NCI-H748 (cell line): ENCODE data around the gene NEURL1B.

ENCODE experiments used
- DNase-seq: peaks from one replicate; lab custom pipeline; 2025; ENCODE audit not compliant: unreplicated experiment; lab: John Stamatoyannopoulos, UW

Gene NEURL1B

DNA sequence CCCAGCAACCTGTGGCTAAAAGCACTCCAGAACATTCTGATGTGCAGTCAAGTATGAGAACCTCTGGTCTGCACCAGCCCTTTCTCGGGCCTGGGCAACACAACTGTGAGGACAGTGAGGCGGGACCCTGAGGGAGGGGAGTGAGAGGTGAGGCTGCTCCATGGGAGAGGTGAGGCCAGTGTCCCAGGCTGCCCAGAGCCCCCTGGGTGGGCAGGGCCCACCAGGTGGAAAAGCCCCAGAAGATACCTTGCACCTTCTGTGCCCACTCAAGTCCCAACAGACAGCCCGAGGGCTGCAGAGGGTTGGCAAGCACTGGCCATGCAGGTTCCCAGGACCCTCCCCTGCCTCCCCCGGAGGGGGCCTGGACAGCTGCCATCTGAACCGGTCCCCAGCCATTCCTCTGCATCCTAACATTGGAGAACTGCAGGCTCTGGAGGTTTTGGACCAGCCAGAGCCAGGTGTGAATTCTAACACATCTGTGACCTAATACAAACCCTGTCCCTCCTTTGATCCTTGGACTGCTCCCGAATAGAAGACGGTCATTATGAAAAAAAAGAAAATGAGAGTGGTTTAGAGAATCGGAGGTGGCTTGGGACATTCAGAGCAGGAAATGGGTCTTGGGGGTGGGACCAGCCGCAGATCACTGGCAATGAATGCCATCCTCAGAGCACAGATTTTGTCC lies 72.9 kb downstream of the NEURL1B start:
- DNase-seq, result no peak

DNA sequence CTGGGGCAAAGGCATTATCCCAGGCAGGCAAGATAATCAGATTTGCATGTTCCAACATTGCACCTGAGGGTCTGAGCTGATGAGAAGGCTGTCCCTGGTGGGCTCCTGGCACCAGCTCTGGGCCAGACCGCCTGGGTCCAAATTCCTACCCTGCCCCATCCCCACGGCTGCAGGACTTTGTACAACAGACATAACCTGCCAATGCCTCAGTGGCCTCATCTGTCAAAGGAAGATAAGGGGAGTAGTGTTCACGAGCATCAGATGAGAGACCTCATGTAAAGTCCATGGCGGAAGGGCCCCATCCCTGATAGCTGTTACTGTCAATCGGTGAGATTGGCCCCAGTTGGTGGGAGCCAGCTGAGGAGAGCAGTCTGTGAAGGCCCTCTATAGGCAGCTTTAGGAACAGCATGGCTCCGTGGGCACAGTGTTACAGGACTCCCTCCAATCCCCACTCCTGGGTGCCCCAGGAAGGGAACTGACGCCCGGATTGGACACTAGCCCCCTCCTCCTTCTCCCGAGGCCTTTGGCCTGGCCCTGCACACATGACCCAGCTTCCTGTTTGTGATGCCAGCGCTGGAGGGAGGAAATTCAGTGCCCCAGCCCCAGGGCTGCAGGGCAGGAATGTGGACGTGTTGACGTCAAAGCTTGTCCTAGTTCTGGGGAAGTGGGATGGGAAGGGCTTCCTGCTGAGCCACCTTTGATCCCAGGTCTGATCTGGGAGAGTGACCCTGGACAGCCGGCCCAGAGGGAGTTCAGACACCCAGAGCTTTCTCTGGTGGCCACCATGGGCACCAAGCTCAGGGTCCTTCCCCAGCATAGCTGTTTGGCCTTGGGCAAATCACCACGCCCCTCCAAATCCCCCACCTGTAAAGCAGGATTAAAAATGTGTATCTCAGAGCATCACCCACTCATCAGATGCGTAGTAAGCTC lies 73.7 kb downstream of the NEURL1B start:
- peak; percentile 71 for DNase-seq

DNA sequence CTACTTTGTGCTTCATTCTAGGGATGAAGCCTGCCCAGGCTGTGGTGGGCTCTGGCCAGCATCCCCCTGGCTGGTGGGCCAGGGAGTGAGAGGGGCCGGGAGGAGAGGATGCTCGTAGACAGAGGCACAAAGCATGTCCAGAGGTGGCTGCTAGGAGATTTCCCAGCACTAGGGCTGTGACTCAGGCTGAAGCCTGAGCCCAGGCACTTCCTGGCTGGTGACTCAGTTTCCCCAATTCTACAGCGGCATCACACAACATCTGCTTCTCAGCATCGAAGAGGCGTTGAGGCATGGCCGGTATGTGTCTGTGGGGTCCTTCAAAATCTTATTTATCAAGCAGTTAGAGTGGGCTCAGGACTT lies 74.3 kb downstream of the NEURL1B start:
- DNase-seq, result no peak

DNA sequence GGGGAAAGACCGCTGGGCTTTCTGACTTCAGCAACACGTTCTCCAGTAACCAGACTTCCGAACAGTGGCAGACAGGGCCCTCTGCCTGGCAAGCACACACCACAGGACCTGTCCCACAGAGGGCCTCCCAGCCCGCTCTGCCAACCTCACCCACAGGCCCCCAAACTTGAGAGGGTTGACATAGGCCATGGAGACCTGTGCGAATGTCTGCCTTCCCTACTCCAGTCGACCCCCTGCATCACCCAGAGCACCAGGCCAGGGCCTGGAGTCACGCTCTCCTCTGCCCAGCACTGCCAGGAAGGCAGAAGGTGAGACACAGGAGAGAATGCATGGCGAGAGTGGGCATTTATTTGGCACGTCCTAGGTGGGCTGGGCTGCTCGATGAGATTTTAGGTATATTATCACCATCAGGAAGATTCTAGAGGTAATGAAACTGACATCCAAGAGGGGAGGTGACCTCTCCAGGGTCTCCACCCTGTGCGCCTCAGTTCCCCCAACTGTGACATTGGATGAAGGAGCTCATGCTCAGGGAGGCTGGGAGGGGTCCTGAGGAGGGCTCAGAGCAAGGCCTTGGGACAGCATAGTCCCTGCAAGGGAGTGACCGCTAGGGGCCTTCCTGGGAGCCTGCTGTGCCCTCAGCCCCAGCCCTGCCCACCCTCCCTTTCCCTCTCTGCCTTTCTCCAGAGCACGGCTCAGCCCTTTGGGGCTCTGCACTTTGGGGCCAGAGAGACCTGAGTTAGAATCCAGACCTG lies 75.0 kb downstream of the NEURL1B start:
- no peak for DNase-seq

DNA sequence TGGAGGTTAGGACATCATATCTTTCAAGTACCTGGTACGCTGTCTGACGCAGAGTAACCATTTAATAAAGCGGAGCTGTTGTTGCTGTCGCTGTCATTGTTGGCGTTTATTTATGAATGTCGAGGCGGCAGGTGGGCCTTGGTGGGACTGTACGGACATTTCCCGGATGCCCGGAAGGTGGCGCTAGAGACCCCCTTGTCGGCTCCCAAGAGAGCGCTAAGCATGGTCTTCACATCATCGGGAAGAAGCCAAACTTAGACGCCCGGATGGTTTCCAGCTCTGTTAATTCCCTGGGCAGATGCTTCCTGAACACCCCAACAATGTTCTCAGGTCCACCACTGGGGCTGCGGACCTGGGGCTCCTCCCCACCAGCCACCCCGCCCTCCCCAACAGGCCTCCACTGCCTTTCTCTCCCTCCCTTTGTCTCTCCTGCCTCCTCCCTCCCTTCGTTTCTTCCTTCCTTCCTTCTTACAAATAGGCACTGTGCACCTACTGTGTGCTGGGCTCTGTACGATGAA lies 75.8 kb downstream of the NEURL1B start:
- DNase-seq, result peak; percentile 81

DNA sequence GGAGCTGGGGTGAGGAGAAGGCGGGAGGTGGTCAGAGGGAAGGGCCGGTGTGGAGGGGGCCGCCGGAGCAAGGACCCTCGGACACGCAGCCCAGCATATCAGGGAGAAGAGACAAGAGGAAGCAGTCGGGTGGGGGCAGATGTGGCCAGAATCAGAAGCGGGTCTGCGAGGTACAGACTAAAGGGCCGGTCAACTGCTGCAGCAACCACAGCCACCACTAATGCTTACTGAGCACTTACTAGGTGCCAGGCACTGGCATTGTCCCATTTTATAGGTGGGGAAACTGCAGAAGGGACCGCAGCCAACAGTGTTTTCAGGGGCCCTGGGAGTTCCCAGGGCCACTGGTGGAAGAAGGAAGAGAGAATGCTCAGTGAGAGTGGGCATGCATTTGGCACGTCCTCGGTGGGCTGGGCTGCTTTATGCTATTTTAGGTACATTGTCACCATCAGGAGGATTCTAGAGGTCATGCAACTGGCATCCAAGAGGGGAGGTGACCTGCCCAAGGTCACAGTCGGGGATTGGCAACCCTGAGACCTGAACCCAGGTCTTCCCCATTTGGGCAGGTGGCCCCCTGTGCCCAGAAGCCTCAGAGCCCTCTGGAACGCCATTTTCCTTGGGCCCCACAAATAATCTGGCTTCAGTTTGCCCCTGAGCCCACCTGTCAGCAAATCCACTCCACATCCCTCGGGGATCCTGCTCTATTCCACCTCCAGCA lies 76.6 kb downstream of the NEURL1B start:
- no peak for DNase-seq

DNA sequence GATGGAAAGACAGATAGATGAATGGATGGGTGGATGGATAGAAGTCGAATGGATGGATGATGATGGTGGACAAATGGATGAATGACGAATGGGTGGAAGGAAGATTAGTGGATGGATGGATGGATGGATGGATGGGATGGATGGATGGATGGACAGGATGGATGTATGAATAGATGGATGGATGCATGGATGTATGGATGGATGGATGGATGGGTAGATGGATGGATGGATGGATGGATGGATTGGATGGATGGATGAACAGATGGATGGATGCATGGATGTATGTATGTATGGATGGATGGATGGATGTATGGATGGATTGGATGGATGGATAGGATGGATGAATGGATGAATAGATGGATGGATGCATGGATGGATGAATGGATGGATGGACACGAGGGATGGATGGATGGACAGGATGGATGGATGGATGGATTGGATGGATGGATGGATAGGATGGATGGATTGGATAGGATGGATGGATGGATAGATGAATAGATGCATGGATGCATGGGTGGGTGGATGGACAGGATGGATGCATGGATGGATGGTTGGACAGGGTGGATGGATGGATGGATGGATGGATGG lies 77.6 kb downstream of the NEURL1B start:
- DNase-seq, result no peak

DNA sequence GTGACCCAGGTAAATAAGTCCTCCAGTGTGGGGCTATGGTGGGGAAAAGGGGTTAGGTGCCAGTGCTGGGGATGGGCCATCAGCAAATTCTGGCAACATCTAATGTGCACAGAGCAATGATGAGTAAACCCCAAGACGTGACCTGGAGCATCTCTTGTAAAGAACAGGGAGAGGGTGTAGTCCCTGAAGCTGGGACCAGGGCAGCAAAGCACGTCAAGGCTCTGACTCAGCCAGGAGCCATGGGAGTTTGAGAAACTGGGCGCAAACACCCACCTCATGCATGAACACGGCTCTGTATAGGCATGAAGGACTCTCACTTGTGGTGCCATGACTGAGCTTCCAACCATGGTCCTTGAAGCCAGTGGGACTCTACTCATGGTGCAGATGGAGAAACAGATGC lies 78.1 kb downstream of the NEURL1B start:
- no peak for DNase-seq

DNA sequence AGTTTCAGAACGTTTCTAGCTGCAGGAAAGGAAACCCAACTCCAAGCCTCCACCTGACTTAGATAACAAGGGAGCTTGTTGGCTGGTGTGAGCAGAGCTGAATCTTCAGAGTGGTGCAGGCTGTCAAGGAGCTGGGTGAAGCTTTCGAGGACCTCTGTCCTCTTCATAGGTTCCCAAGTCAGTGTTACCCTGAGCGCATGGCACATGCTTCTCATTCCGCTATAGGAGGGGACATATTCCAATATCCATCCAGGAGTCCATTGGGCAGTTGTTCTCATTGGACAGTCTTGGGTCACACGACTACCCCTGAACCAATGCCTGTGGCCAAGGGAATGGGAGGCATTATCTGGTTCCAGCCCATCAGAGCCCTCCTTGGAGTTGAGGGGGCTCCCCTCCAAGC lies 79.6 kb downstream of the NEURL1B start:
- no peak for DNase-seq

DNA sequence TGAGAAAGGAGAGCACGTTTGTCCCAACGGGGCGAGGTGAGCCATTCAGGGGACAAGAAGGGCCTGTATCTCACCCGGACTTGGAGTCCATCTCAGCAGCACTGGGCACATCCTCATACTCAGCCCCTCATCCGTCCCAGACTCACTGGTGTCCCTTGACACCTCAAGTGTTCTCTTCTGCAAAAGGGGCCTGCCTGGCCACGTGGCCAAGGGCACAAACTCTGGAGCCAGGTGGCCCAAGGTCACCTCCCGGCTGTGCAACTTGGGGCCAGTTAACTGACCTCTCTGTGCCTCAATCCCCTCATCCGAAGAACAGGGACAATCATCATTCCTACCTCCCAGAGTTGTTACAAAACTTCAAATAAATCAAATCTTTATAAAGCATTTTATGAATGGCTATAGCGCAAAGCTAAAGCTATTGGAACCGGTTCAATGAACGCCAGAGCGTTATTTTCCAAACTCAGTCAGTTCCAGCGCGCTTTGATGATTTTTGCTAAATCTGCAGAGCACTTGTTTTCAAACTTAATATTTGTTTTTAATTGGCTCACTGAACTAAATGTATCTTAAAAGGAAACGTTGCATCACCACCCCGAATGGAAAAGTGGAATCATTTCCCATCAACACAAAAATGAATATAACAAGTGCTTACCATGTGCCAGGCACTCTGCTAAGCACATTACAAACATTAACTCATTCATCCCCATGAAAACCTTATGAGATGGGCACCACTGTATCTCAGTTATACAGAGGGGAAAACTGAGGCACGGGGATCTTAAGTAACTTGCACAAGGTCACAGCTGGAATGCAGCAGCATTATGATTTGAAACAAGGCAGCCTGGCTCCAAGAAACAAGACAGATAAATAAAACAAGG lies 80.6 kb downstream of the NEURL1B start:
- DNase-seq, result no peak

DNA sequence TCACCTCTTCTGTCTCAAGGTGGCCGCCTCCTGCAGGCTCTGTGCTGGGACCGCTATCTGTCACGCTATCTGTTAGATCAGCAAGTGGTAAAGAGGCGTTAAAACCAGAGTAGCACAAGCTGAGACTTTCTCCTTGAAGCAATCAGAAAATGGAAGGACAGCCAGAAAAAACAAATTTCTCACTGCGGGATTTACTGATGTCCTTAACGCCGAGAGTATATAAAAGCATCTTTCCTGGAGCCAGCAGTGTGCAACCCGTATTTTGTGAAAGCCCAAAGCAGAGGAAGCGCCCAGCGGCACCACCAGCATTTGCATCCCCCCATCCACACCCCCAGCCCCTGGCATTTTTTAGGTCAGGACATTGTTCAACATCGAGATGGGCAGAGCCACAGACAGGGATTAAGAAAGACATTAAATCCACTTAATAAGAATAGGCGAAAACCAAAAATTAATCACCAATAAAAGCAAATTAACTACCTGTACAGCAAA lies 81.3 kb downstream of the NEURL1B start:
- no peak for DNase-seq

DNA sequence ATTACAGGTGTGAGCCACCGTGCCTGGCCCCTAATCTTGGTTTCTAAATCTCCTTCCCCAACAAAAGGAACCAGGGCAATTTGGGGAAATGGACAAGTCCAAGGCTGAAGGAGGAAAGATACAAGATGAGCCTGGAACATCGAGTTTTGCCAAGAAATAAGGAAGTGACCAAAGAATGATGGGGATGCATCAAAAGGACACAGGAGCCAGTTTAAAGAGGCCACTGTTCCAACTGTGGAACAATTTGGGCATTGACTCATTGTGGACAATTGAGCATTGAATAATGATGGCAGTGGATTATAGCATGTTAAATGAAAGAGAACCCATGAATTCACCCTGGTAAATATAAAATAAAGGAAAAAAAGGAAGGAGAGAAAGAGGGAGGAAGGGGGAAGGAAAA lies 82.4 kb downstream of the NEURL1B start:
- DNase-seq, result no peak

DNA sequence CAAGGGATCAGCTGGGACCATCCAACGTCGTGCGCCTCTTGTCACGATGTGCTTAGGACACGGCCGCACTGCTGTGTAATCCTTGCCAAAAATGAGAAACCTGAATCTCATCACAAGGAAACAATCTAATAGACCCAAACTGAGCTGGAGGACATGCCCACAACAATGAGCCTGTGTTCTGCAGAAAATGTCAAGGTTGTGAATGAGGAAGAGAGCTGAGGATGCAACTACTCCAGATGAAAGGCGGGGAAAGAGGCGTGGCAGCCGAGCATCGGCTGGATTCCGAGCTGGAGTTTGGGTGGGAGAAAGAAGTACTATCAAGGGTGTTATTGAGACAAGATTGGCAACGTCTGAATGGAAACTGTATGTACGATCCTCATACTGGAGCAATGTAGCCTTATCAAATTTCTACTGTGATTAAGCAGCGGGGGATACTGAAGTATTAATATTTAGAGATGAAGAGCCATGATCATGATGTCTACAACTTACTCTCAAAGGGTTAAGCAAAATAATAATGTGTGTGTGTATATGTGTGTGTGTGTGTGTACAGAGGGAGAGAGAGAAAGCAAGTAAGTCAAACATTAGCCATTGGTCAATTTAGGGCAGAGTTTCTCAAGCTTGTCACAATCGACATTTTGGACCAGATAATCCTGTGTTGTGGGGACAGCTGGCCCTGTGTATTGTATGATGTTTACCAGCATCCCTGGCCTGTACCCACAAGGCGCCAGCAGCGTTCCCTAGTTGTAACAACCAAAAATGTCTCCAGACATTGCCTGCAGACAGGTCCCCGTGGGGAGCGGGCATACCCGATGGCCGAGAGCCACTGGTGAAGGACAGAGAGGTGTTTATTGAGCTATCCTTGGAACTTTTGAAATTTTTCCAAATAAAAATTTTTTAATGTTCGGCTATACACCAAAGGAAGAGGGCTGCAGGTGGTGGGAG lies 83.5 kb downstream of the NEURL1B start:
- DNase-seq, result no peak

DNA sequence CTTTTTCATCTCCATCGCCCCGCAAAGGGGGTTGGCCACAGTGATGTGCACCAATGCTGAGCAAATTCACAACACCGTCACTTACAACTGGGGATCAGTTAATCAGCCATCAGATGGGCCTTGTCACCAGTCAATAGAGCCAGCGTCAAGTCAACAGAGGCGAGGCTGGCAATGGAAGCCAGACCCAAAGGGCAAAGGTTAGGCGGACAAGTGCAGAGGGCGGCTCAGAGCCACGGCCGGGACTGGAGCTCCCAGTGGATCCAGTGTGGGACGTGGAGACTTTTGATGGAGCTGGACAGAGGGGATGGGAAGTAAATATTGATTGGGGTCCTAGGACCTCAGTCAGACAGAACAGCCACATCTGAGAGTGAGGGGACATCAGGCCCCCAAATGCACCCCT lies 84.2 kb downstream of the NEURL1B start:
- no peak for DNase-seq

DNA sequence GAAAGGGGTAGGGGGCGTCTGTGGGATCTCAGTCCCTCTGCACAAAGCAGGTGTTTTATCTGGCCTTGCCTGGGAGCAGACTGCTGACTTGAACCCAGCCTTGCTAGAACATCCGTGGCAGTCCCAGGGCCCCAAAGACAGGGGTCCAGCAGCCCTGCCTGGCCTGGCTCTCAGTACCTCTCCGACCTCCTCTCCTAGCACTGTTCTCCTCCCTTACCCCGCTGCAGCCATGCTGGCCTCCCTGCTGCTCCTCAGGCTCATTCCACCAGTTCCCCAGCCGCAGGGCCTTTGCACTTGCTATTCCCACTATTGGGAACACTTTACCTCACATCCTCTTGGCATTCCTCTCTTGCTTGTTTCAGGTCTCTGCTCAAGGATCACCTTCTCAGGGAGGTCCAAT lies 84.7 kb downstream of the NEURL1B start:
- DNase-seq, result no peak

DNA sequence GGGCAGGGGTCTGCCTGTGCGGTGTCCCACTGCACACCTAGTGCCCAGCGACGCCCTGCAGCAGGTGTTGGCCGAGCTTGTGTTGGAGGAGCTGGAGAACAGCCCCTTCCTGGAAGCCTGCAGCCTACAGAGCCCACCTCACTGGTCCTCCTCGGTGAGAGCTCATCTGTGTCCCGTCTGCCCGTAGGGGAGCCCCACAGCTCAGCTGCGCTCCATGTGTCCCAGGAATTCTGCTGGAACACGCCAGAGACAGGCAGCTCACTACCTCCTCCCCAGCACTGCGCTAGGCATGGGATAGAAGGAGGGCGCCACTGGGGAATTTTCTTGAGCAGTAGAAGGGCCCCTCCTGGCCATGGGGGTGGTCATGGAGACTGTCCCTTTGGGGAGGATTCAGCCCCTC lies 85.9 kb downstream of the NEURL1B start:
- DNase-seq, result no peak

DNA sequence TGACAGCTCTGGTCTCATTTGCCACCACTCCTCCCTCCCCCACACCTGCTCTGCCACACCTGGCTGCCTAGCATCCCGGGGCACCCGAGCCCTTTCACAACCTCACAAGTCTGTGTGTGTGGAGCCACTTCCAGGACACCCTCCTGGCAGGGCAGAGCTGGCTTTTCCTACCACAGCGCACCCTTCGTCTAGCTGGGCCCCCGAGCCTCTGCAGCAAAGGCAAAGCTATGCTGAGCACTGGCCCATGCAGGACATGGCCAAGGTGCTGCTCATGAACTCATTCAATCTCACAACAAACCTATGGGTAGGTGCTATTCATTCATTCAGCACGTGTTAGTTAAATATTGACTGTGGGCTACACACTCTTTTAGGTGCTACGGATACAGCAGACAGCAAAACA lies 86.5 kb downstream of the NEURL1B start:
- DNase-seq, result no peak

DNA sequence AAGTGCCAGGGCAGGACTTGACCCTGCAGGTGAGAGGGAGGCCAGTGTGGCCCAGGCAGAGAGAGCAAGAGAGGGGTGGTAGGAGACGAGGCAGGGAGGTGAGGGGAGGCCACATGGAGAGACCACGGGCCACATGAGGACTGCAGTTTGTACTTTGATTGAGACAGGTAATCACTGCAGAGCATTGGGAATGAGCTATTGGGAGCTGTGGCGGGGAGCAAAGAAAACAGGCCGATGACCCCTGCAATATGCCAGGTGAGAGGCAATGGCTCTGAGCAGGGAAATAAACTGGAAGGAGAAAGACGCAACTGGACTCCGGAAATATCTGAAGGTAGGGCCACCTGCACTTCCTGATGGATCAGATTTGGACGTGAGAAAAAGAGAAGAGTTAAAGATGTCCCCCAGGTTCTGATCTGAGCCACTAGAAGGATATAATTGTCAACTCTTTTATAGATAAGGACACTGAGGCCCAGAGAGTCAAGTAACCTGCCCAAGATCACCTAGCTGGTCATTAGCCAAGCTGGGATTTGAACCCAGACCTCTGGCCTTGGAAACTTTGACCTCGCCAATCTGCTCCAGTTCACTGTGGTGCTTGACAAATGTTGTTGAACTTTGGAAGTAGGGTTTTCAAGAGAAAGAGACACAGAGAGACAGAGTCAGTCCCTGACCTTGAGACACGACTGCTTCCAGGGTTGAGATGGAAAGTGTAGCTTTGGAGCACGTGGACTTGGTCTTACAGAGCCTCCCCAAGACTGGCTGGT lies 87.6 kb downstream of the NEURL1B start:
- DNase-seq, result no peak
